ENCODE results near the gene HDX. TPM values are rescaled to one million over a fixed set of nuclear protein-coding genes. Genes with fewer than 3 reads are reported as not detected.

HDX gene
- total and polyA plus RNA-seq, 9 of the 15 experiments (the other 6 are each of a cell fraction or from before 2014, with no cell fraction given): not detected

GRCh38 chrX:84475101-84475500 is 27.2 kb downstream of the HDX start (continued):
- TF ChIP-seq HBP1 (CRISPR knock-in tag; IDR thresholded peaks at IDR 0.05) (no peak), HMG20B (CRISPR knock-in tag; IDR thresholded peaks at IDR 0.05) (no peak), ZFP36 (IDR thresholded peaks at IDR 0.05; ENCODE audit: low read depth, low read length, partially characterized antibody) (no peak), ZBTB49 (CRISPR knock-in tag; IDR thresholded peaks at IDR 0.05; ENCODE audit: borderline replicate concordance) (no peak), ZNF79 (CRISPR knock-in tag; IDR thresholded peaks at IDR 0.05; ENCODE audit: low read depth) (no peak), GABPA (tag; conservative IDR thresholded peaks at IDR 0.05; ENCODE audit: low read depth) (no peak)
- TF ChIP-seq, protein P1, sequence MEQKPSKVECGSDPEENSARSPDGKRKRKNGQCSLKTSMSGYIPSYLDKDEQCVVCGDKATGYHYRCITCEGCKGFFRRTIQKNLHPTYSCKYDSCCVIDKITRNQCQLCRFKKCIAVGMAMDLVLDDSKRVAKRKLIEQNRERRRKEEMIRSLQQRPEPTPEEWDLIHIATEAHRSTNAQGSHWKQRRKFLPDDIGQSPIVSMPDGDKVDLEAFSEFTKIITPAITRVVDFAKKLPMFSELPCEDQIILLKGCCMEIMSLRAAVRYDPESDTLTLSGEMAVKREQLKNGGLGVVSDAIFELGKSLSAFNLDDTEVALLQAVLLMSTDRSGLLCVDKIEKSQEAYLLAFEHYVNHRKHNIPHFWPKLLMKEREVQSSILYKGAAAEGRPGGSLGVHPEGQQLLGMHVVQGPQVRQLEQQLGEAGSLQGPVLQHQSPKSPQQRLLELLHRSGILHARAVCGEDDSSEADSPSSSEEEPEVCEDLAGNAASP (IDR thresholded peaks at IDR 0.05): no peak
- TF ChIP-seq, protein P2, sequence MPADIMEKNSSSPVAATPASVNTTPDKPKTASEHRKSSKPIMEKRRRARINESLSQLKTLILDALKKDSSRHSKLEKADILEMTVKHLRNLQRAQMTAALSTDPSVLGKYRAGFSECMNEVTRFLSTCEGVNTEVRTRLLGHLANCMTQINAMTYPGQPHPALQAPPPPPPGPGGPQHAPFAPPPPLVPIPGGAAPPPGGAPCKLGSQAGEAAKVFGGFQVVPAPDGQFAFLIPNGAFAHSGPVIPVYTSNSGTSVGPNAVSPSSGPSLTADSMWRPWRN (IDR thresholded peaks at IDR 0.05; ENCODE audit: low read depth): no peak
- TF ChIP-seq, protein P3, sequence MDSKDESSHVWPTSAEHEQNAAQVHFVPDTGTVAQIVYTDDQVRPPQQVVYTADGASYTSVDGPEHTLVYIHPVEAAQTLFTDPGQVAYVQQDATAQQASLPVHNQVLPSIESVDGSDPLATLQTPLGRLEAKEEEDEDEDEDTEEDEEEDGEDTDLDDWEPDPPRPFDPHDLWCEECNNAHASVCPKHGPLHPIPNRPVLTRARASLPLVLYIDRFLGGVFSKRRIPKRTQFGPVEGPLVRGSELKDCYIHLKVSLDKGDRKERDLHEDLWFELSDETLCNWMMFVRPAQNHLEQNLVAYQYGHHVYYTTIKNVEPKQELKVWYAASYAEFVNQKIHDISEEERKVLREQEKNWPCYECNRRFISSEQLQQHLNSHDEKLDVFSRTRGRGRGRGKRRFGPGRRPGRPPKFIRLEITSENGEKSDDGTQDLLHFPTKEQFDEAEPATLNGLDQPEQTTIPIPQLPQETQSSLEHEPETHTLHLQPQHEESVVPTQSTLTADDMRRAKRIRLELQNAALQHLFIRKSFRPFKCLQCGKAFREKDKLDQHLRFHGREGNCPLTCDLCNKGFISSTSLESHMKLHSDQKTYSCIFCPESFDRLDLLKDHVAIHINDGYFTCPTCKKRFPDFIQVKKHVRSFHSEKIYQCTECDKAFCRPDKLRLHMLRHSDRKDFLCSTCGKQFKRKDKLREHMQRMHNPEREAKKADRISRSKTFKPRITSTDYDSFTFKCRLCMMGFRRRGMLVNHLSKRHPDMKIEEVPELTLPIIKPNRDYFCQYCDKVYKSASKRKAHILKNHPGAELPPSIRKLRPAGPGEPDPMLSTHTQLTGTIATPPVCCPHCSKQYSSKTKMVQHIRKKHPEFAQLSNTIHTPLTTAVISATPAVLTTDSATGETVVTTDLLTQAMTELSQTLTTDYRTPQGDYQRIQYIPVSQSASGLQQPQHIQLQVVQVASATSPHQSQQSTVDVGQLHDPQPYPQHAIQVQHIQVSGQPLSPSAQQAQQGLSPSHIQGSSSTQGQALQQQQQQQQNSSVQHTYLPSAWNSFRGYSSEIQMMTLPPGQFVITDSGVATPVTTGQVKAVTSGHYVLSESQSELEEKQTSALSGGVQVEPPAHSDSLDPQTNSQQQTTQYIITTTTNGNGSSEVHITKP (IDR thresholded peaks at IDR 0.05; ENCODE audit: partially characterized antibody): no peak

Data from K562 (cell line).